ENCODE results near the gene ZNF121.
"Not testable (repeated sequence)": the region's sequence is repeated elsewhere in the genome, so short reads cannot be mapped to it uniquely, and the experiment has no call there.

ZNF121 gene

GRCh38 chr19:9584073-9584833 is at the start of gene ZNF121:
TSS of gene ZNF121 (minus strand) at chr19:9584504. CDS start at chr19:9568097, 16,407 bp downstream.
- DNase-seq (ENCODE audit: low read depth) = peak; percentile 25
- peak within 1 kb of the TSS; percentile 92 for H3K4me3 ChIP-seq (ENCODE audit: low read depth, low read length)

- no peak overlapping the region for H3K4me3 ChIP-seq (ENCODE audit: low read depth, low read length)
- no peak for DNase-seq (ENCODE audit: low read depth)
Measured at GRCh38 chr19:9627856-9628255, 43.6 kb upstream of the ZNF121 start.

GRCh38 chr19:9622531-9622930 is 38.2 kb upstream of the ZNF121 start:
- H3K4me3 ChIP-seq (ENCODE audit: low read depth, low read length) = no peak overlapping the region
- DNase-seq (ENCODE audit: low read depth) = no peak

GRCh38 chr19:9621156-9622037 is 37.1 kb upstream of the ZNF121 start, which contains the start of gene ZNF561:
TSS of gene ZNF561 (minus strand) at chr19:9621232. CDS start at chr19:9619456, 1,776 bp downstream.
- peak; percentile 57 for DNase-seq (ENCODE audit: low read depth)
- H3K4me3 ChIP-seq (ENCODE audit: low read depth, low read length) = peak within 1 kb of the TSS; percentile 82

- DNase-seq (ENCODE audit: low read depth) = no peak
- H3K4me3 ChIP-seq (ENCODE audit: low read depth, low read length) = peak overlapping the region; percentile 82
Measured at GRCh38 chr19:9620842-9621155, 36.5 kb upstream of the ZNF121 start.

GRCh38 chr19:9615844-9616243 is 31.5 kb upstream of the ZNF121 start:
- DNase-seq (ENCODE audit: low read depth) = no peak
- H3K4me3 ChIP-seq (ENCODE audit: low read depth, low read length) = no peak overlapping the region

GRCh38 chr19:9610484-9611113 is 26.3 kb upstream of the ZNF121 start:
- no peak overlapping the region for H3K4me3 ChIP-seq (ENCODE audit: low read depth, low read length)
- no peak for DNase-seq (ENCODE audit: low read depth)

GRCh38 chr19:9608912-9609311 is 24.6 kb upstream of the ZNF121 start:
- no peak for DNase-seq (ENCODE audit: low read depth)
- H3K4me3 ChIP-seq (ENCODE audit: low read depth, low read length) = no peak overlapping the region

GRCh38 chr19:9597027-9597426 is 12.7 kb upstream of the ZNF121 start:
- no peak overlapping the region for H3K4me3 ChIP-seq (ENCODE audit: low read depth, low read length)
- peak; percentile 26 for DNase-seq (ENCODE audit: low read depth)

GRCh38 chr19:9586764-9587163 is 2.5 kb upstream of the ZNF121 start:
- no peak overlapping the region for H3K4me3 ChIP-seq (ENCODE audit: low read depth, low read length)
- DNase-seq (ENCODE audit: low read depth) = peak; percentile 6

GRCh38 chr19:9582081-9582725 is 2.1 kb downstream of the ZNF121 start:
- not testable (repeated sequence) for H3K4me3 ChIP-seq (ENCODE audit: low read depth, low read length); DNase-seq (ENCODE audit: low read depth)

GRCh38 chr19:9580728-9581127 is 3.6 kb downstream of the ZNF121 start:
- H3K4me3 ChIP-seq (ENCODE audit: low read depth, low read length) = no peak overlapping the region

GRCh38 chr19:9570255-9570654 is 14.0 kb downstream of the ZNF121 start:
- no peak for DNase-seq (ENCODE audit: low read depth)
- no peak overlapping the region for H3K4me3 ChIP-seq (ENCODE audit: low read depth, low read length)

More at GRCh38 chr19:9580728-9581127, 3.6 kb downstream of the ZNF121 start:
- no peak for DNase-seq (ENCODE audit: low read depth)

GRCh38 chr19:9566729-9567128 is 17.6 kb downstream of the ZNF121 start:
- H3K4me3 ChIP-seq (ENCODE audit: low read depth, low read length) = no peak overlapping the region
- DNase-seq (ENCODE audit: low read depth) = no peak

- H3K4me3 ChIP-seq (ENCODE audit: low read depth, low read length) = no peak overlapping the region
- DNase-seq (ENCODE audit: low read depth) = no peak
Measured at GRCh38 chr19:9565900-9566705, 18.2 kb downstream of the ZNF121 start.

- DNase-seq (ENCODE audit: low read depth) = no peak
- no peak overlapping the region for H3K4me3 ChIP-seq (ENCODE audit: low read depth, low read length)
Measured at GRCh38 chr19:9552536-9553274, 31.6 kb downstream of the ZNF121 start.

- no peak for DNase-seq (ENCODE audit: low read depth)
Measured at GRCh38 chr19:9547870-9548269, 36.4 kb downstream of the ZNF121 start.

GRCh38 chr19:9541281-9541680 is 43.0 kb downstream of the ZNF121 start:
- not testable (repeated sequence) for H3K4me3 ChIP-seq (ENCODE audit: low read depth, low read length); DNase-seq (ENCODE audit: low read depth)

More at GRCh38 chr19:9547870-9548269, 36.4 kb downstream of the ZNF121 start:
- H3K4me3 ChIP-seq (ENCODE audit: low read depth, low read length) = no peak overlapping the region
